SK-N-SH (cell line): ENCODE results near the gene ATP6V1B1. TPM values are rescaled to one million over a fixed set of nuclear protein-coding genes. Genes with fewer than 3 reads are reported as not detected.

Source experiments
- CTCF ChIA-PET: fragments of 300-600, 350-600 bp; formaldehyde crosslinking; extraction: SDS; loops from one replicate; lab custom pipeline; 2021; lab: Yijun Ruan, JAX
- POLR2A ChIA-PET: fragments of 350-600 bp; sonication (Branson Sonifier 250); formaldehyde crosslinking; extraction: SDS; loops from one replicate; lab custom pipeline; 2020; ENCODE audit warnings: antibody characterized with exemption, inconsistent platforms; lab: Yijun Ruan, JAX
- DNase-seq: peaks from one replicate; pipeline ENCODE4 v3.0.0; 2012
- H2AFZ ChIP-seq: fragments of 200-600 bp; sonication (generic); 2 replicates; pipeline ENCODE4 v1.8.1; 2016; ENCODE audit warnings: antibody characterized with exemption, mild to moderate bottlenecking, low read depth
- H3F3A ChIP-seq: fragments of 200-600 bp; sonication (generic); replicated peaks from 2 replicates; pipeline ENCODE3; 2016; ENCODE audit warnings: antibody characterized with exemption, mild to moderate bottlenecking; ENCODE audit not compliant: insufficient read depth
- H3K27ac ChIP-seq, 2 experiments: fragments of 200-500 bp in 1 of 2; fragments of 200-600 bp in 1 of 2; sonication (Bioruptor generic) in 1 of 2; sonication (generic), shearing (Covaris generic) in 1 of 2; 2 replicates each; pipeline versions ENCODE4 v1.5.1 to v1.6.1; 2014 to 2016; ENCODE audit warnings: low read depth in 2 of 2, inconsistent platforms in 1 of 2, low read length in 1 of 2, mild to moderate bottlenecking in 1 of 2, mixed read lengths in 1 of 2
- H3K27me3 ChIP-seq: fragments of 200-600 bp; sonication (generic), shearing (Covaris generic); 2 replicates; pipeline ENCODE4 v1.6.1; 2016; ENCODE audit warnings: mixed run types; ENCODE audit not compliant: insufficient read depth
- H3K36me3 ChIP-seq, 2 experiments: fragments of 200-500 bp in 1 of 2; fragments of 200-600 bp in 1 of 2; sonication (Bioruptor generic) in 1 of 2; sonication (generic) in 1 of 2; replicated peaks in 1 of 2; 2 replicates each; pipeline versions ENCODE3 to v1.5.1; 2014 to 2016; ENCODE audit warnings: low read length in 1 of 2, mild to moderate bottlenecking in 1 of 2; ENCODE audit not compliant: insufficient read depth in 2 of 2, control insufficient read depth in 1 of 2
- H3K4me1 ChIP-seq, 2 experiments: fragments of 200-500 bp in 1 of 2; fragments of 200-600 bp in 1 of 2; sonication (Bioruptor generic) in 1 of 2; sonication (generic), shearing (Covaris generic) in 1 of 2; 2 replicates each; pipeline versions ENCODE4 v1.5.1 to v1.6.1; 2014 to 2016; ENCODE audit warnings: low read depth in 1 of 2, low read length in 1 of 2, mixed run types in 1 of 2; ENCODE audit not compliant: insufficient read depth in 2 of 2, control insufficient read depth in 1 of 2
- H3K4me2 ChIP-seq: fragments of 200-600 bp; sonication (generic), shearing (Covaris generic); 2 replicates; pipeline ENCODE4 v1.6.1; 2017; ENCODE audit warnings: mixed run types
- H3K4me3 ChIP-seq, 2 experiments: fragments of 200-500 bp in 1 of 2; fragments of 200-600 bp in 1 of 2; sonication (Bioruptor generic) in 1 of 2; sonication (generic), shearing (Covaris generic) in 1 of 2; 2 replicates each; pipeline versions ENCODE4 v1.5.1 to v1.8.1; 2014 to 2016; ENCODE audit warnings: low read depth in 2 of 2, inconsistent platforms in 1 of 2, low read length in 1 of 2, mild to moderate bottlenecking in 1 of 2, mixed read lengths in 1 of 2, moderate library complexity in 1 of 2
- H3K79me2 ChIP-seq: fragments of 200-600 bp; sonication (generic); 2 replicates; pipeline ENCODE4 v1.8.1; 2017; ENCODE audit warnings: mild to moderate bottlenecking; ENCODE audit not compliant: insufficient read depth
- H3K9ac ChIP-seq: fragments of 200-600 bp; sonication (generic); 2 replicates; pipeline ENCODE4 v1.6.1; 2017; ENCODE audit warnings: mixed run types
- H3K9me2 ChIP-seq: fragments of 200-600 bp; sonication (generic); 2 replicates; pipeline ENCODE4 v1.6.1; 2017; ENCODE audit warnings: mixed run types
- H3K9me3 ChIP-seq: fragments of 200-600 bp; sonication (generic); 2 replicates; pipeline ENCODE4 v1.6.1; 2017; ENCODE audit warnings: mixed run types, mild to moderate bottlenecking, moderate library complexity
- H4K20me1 ChIP-seq: fragments of 200-600 bp; sonication (generic); 2 replicates; pipeline ENCODE4 v1.6.1; 2017; ENCODE audit warnings: mild to moderate bottlenecking, mixed run types; ENCODE audit not compliant: insufficient read depth
- CHD2 ChIP-seq: fragments of 150-350 bp; IDR thresholded peaks from 2 replicates; pipeline ENCODE4 v1.6.1; 2018; ENCODE audit warnings: low read length; ENCODE audit not compliant: partially characterized antibody
- CTCF ChIP-seq: fragments of 200-600 bp; sonication (generic); IDR thresholded peaks from 2 replicates; pipeline ENCODE4 v1.6.1; 2017; ENCODE audit warnings: antibody characterized with exemption, mild to moderate bottlenecking, moderate library complexity
- ELF1 ChIP-seq: IDR thresholded peaks from 2 replicates; pipeline ENCODE4 v1.4.0; 2012
- EZH2phosphoT487 ChIP-seq: fragments of 200-600 bp; sonication (generic); IDR thresholded peaks from 2 replicates; pipeline ENCODE4 v1.6.1; 2017; ENCODE audit warnings: low read depth, mixed run types, mild to moderate bottlenecking, antibody characterized with exemption, moderate library complexity, borderline replicate concordance
- FOXJ3 ChIP-seq: sonication (generic); formaldehyde crosslinking; IDR thresholded peaks from 2 replicates; pipeline ENCODE4 v1.5.1; 2020; ENCODE audit warnings: mild to moderate bottlenecking, missing genetic modification reagents
- GABPA ChIP-seq: IDR thresholded peaks from 2 replicates; pipeline ENCODE4 v1.4.0; 2012; ENCODE audit warnings: low read depth, mild to moderate bottlenecking
- GATA2 ChIP-seq: sonication (generic); formaldehyde crosslinking; IDR thresholded peaks from 2 replicates; pipeline ENCODE4 v1.5.0; 2020; ENCODE audit warnings: mild to moderate bottlenecking, missing genetic modification reagents
- NRF1 ChIP-seq: IDR thresholded peaks from 2 replicates; pipeline ENCODE4 v1.6.1; 2012; ENCODE audit warnings: low read depth, mild to moderate bottlenecking, low read length
- PBX3 ChIP-seq: IDR thresholded peaks from 2 replicates; pipeline ENCODE4; 2012
- REST ChIP-seq: IDR thresholded peaks from 2 replicates; pipeline ENCODE4 v1.6.1; 2012; ENCODE audit warnings: mild to moderate bottlenecking, low read depth, low read length, moderate library complexity
- SIN3A ChIP-seq: IDR thresholded peaks from 2 replicates; pipeline ENCODE4 v1.6.1; 2012; ENCODE audit warnings: low read depth, mild to moderate bottlenecking, low read length, moderate library complexity, borderline replicate concordance
- SMC3 ChIP-seq: IDR thresholded peaks from 2 replicates; pipeline ENCODE4 v1.6.1; 2012; ENCODE audit warnings: low read depth, low read length, improper control_type of control experiment
- TCF12 ChIP-seq: IDR thresholded peaks from 2 replicates; pipeline ENCODE4 v1.4.0; 2012
- TEAD4 ChIP-seq: IDR thresholded peaks from 2 replicates; pipeline ENCODE4 v1.4.0; 2012; ENCODE audit warnings: mild to moderate bottlenecking, borderline replicate concordance; ENCODE audit not compliant: insufficient read depth
- ZBTB33 ChIP-seq: IDR thresholded peaks from 2 replicates; pipeline ENCODE4 v1.4.0; 2012; ENCODE audit warnings: low read depth, borderline replicate concordance
- WGBS: methylation state at CpG from one replicate; pipeline ENCODE4 v1.1.6; 2017; ENCODE audit warnings: low lambda C conversion rate; 5-methylcytosine and 5-hydroxymethylcytosine counted together
- polyA plus RNA-seq, 3 experiments: library from polyadenylated mRNA; depleted of rRNA; stranded (reverse); fragments of >200 nt; gene quantifications; 2 replicates each; pipeline ENCODE4 v1.2.3, GENCODE V29; 2012

The ATP6V1B1 gene
- polyA plus RNA-seq, 1 of the 3 experiments (the other 2 are of a cell fraction) = 4.9 TPM

GRCh38 chr2:70906439-70907005, 29.2 kb upstream of the ATP6V1B1 start:
- no peak overlapping the region for H3K9ac ChIP-seq
- CTCF ChIA-PET = interaction anchor here (1.0 to 1.9 kb wide), 4 partner anchors 14 to 42 kb away, joined by 3 to 6 read pairs (median 4); no protein-coding TSS in a partner anchor
- no peaks in the 10 kb centered on the region for H3K9me3 ChIP-seq
- H3K27me3 ChIP-seq = no peaks in the 10 kb centered on the region
- POLR2A ChIA-PET = no interaction called here
- no peaks in the 10 kb centered on the region; the same call in 1 of the 2 replicates for H4K20me1 ChIP-seq
- peaks cover 0 to 8% of the 10 kb centered on the region in 2 experiments; a peak in 2 of 4 replicates for H3K4me1 ChIP-seq
- peaks cover 7 to 12% of the 10 kb centered on the region in 2 experiments for H3K36me3 ChIP-seq
- no peak for TF ChIP-seq ELF1
- no peak for TF ChIP-seq GATA2
- TF ChIP-seq GABPA = no peak
- TF ChIP-seq FOXJ3 (CRISPR knock-in tag) = no peak
- no peak for TF ChIP-seq CHD2
- TF ChIP-seq TCF12 = no peak
- no peak for TF ChIP-seq TEAD4
- no peak for TF ChIP-seq REST
- no peak for TF ChIP-seq SMC3
- no peak for TF ChIP-seq SIN3A
- DNase-seq = no peak
- H3K79me2 ChIP-seq = peaks cover 11% of the 10 kb centered on the region
- WGBS = 95% methylated on average over 16 of the region's 16 CpGs
- no peak overlapping the region for H2AFZ ChIP-seq
- H3F3A ChIP-seq = peaks cover 3% of the 10 kb centered on the region
- H3K27ac ChIP-seq = no peak overlapping the region
- no peaks in the 10 kb centered on the region for H3K9me2 ChIP-seq
- no peak overlapping the region for H3K4me2 ChIP-seq
- no peak overlapping the region for H3K4me3 ChIP-seq

- H3K4me3 ChIP-seq = no peak overlapping the region
- ChIA-PET CTCF (interaction anchor here (1.0 to 1.9 kb wide), 6 partner anchors 13 to 41 kb away, joined by 3 to 9 read pairs (median 4); no protein-coding TSS in a partner anchor), POLR2A (no interaction called here)
- H3K27ac ChIP-seq = no peak overlapping the region
- no peaks in the 10 kb centered on the region for H3K27me3 ChIP-seq
- peaks cover 7% of the 10 kb centered on the region for H3K79me2 ChIP-seq
- no peaks in the 10 kb centered on the region; the same call in 1 of the 2 replicates for H4K20me1 ChIP-seq
- DNase-seq = no peak
- H3K4me2 ChIP-seq = no peak overlapping the region
- H3F3A ChIP-seq = peaks cover 3% of the 10 kb centered on the region
- no peaks in the 10 kb centered on the region for H3K9me2 ChIP-seq
- 95% methylated on average over 40 of the region's 40 CpGs for WGBS
- H3K36me3 ChIP-seq = peaks cover 7 to 12% of the 10 kb centered on the region in 2 experiments
- no peak overlapping the region for H3K9ac ChIP-seq
- peaks cover 0 to 4% of the 10 kb centered on the region in 2 experiments; a peak in 2 of 4 replicates for H3K4me1 ChIP-seq
- H2AFZ ChIP-seq = no peak overlapping the region
- H3K9me3 ChIP-seq = no peaks in the 10 kb centered on the region
- no peak for TF ChIP-seq SMC3
- no peak for TF ChIP-seq NRF1
- TF ChIP-seq CTCF = no peak
- TF ChIP-seq ZBTB33 = no peak
- TF ChIP-seq FOXJ3 (CRISPR knock-in tag) = no peak
- TF ChIP-seq PBX3 = no peak
- no peak for TF ChIP-seq EZH2phosphoT487
- TF ChIP-seq TCF12 = no peak
Measured at GRCh38 chr2:70907130-70908057, 28.3 kb upstream of the ATP6V1B1 start.
